ENCODE data around the gene HERC6.

HERC6 gene

GRCh38 chr4:88440146-88440545 lies 61.5 kb downstream of the HERC6 start (continued):
- TF ChIP-seq ZNF571 (tag by site-specific recombination; IDR thresholded peaks at IDR 0.05) (no peak), SCRT1 (tag by site-specific recombination; IDR thresholded peaks at IDR 0.05; ENCODE audit: borderline replicate concordance) (no peak), ZNF24 (tag by site-specific recombination; IDR thresholded peaks at IDR 0.05) (no peak), ZNF266 (tag by site-specific recombination; IDR thresholded peaks at IDR 0.05; ENCODE audit: low read depth) (no peak), PRDM6 (tag by site-specific recombination; IDR thresholded peaks at IDR 0.05) (no peak), AEBP2 (tag by site-specific recombination; IDR thresholded peaks at IDR 0.05; ENCODE audit: borderline replicate concordance) (no peak), GLIS2 (tag by site-specific recombination; IDR thresholded peaks at IDR 0.05) (no peak), MEIS1 (CRISPR knock-in tag; IDR thresholded peaks at IDR 0.05; ENCODE audit: borderline replicate concordance) (no peak), TSHZ1 (tag by site-specific recombination; IDR thresholded peaks at IDR 0.05; ENCODE audit: borderline replicate concordance) (no peak), ZNF670 (tag by site-specific recombination; IDR thresholded peaks at IDR 0.05; ENCODE audit: low read depth) (no peak), ZNF701 (tag by site-specific recombination; IDR thresholded peaks at IDR 0.05) (no peak), HIC1 (tag by site-specific recombination; IDR thresholded peaks at IDR 0.05) (no peak), ZBTB17 (tag by site-specific recombination; IDR thresholded peaks at IDR 0.05) (no peak)

GRCh38 chr4:88441696-88442095 lies 63.0 kb downstream of the HERC6 start:
- Histone ChIP-seq H3K9me3 (ENCODE audit: control insufficient read depth, insufficient read depth, low read depth, low read length) (no peaks in the 10 kb centered on the region), H3K4me1 (ENCODE audit: control insufficient read depth, insufficient read depth, low read length) (no peaks in the 10 kb centered on the region), H3K27ac (ENCODE audit: extremely low read depth, low read depth, low read length) (no peak overlapping the region), H3K4me3 (ENCODE audit: low read depth, low read length) (no peak overlapping the region), H3K36me3 (ENCODE audit: control insufficient read depth in 2 of 2, insufficient read depth in 1 of 2, low read length in 2 of 2) (peaks cover 0 to 30% of the 10 kb centered on the region in 2 experiments; a peak in 2 of 3 replicates)
- ChIA-PET CTCF (no interaction called here), POLR2A (no interaction called here)
- no peak for TF ChIP-seq ZNF488 (tag by site-specific recombination; IDR thresholded peaks at IDR 0.05)
- no peak for TF ChIP-seq ZNF658 (tag by site-specific recombination; IDR thresholded peaks at IDR 0.05)
- TF ChIP-seq ZNF624 (tag by site-specific recombination; IDR thresholded peaks at IDR 0.05) = no peak
- no peak for TF ChIP-seq SCRT2 (tag by site-specific recombination; IDR thresholded peaks at IDR 0.05)
- TF ChIP-seq ZNF175 (tag by site-specific recombination; IDR thresholded peaks at IDR 0.05) = no peak
- TF ChIP-seq SP3 (tag by site-specific recombination; IDR thresholded peaks at IDR 0.05) = no peak
- no peak for TF ChIP-seq ZFP69B (tag by site-specific recombination; IDR thresholded peaks at IDR 0.05)
- no peak for TF ChIP-seq PATZ1 (tag by site-specific recombination; IDR thresholded peaks at IDR 0.05)
- no peak for TF ChIP-seq ZBTB10 (tag by site-specific recombination; IDR thresholded peaks at IDR 0.05)

All from HEK293 (cell line).